Esophagus squamous epithelium (tissue), 5 donors: ENCODE measurements around the gene ZNF429. TPM values are rescaled to one million over a fixed set of nuclear protein-coding genes. Genes with fewer than 3 reads are reported as not detected.
A peak's percentile ranks its signal among the peaks of the same experiment; 100 is the strongest.

Experiments used
- DNase-seq: peaks from one replicate; lab custom pipeline; 2025; lab: John Stamatoyannopoulos, UW
- H3K27ac ChIP-seq, 4 donors: fragments of 200-600 bp; sonication (generic); one replicate each; pipeline ENCODE4 v1.5.1; 2016 to 2019; ENCODE audit warnings: mild to moderate bottlenecking in 1 of 4
- H3K27me3 ChIP-seq, 4 donors: fragments of 200-600 bp; sonication (generic); 1 replicate in 3 of 4; 2 replicates in 1 of 4; pipeline versions ENCODE4 v1.5.1 to v1.6.0; 2017 to 2021; ENCODE audit warnings: antibody characterized with exemption in 1 of 4
- H3K36me3 ChIP-seq, 3 donors: fragments of 200-600 bp; sonication (generic); one replicate each; pipeline ENCODE4 v1.5.1; 2016 to 2019
- H3K4me1 ChIP-seq, 3 donors: fragments of 200-600 bp; sonication (generic); one replicate each; pipeline ENCODE4 v1.5.1; 2017 to 2019
- H3K4me3 ChIP-seq, 4 donors: fragments of 200-600 bp; sonication (generic); 1 replicate in 3 of 4; 2 replicates in 1 of 4; pipeline ENCODE4 v1.5.1; 2016 to 2019; ENCODE audit warnings: mild to moderate bottlenecking in 2 of 4, moderate library complexity in 1 of 4
- H3K9me3 ChIP-seq, 3 donors: fragments of 200-600 bp; sonication (generic); one replicate each; pipeline ENCODE4 v1.5.1; 2016 to 2019
- POLR2A ChIP-seq, 4 donors: fragments of 450-650 bp; IDR thresholded peaks; one replicate each; pipeline ENCODE4 v1.6.1; 2017; ENCODE audit warnings: antibody characterized with exemption in 4 of 4, mild to moderate bottlenecking in 4 of 4, moderate library complexity in 3 of 4
- WGBS, 2 donors: methylation state at CpG; one replicate each; pipeline ENCODE4 v1.1.5; 2018; 5-methylcytosine and 5-hydroxymethylcytosine counted together
- intact Hi-C: fragments of 100-400 bp; cut with DNase I; formaldehyde crosslinking; loops from one replicate; pipeline ENCODE4 v1.15.0; 2022
- total RNA-seq, 4 donors: library from RNA; depleted of rRNA; stranded (reverse); fragments of >200 nt; gene quantifications; one replicate each; pipeline ENCODE4 v1.1.0, GENCODE V29; 2016
- TF ChIP-seq, protein P1 (sequence below), 6 experiments: fragments of 450-650 bp in 4 of 6; fragments of 200-600 bp in 2 of 6; sonication (generic) in 2 of 6; IDR thresholded peaks; one replicate each; pipeline ENCODE4 v1.5.1; 2016 to 2019; ENCODE audit warnings: antibody characterized with exemption in 6 of 6, mild to moderate bottlenecking in 4 of 6, moderate library complexity in 4 of 6
- donor health status: DM: yes; HTN: yes; CAD: no.

ZNF429 gene
- total RNA-seq: 10 to 100 TPM in 1 of 4 donors, 1 to 10 TPM in 3; 3.1 to 13.7 (median 5.2) TPM

DNA sequence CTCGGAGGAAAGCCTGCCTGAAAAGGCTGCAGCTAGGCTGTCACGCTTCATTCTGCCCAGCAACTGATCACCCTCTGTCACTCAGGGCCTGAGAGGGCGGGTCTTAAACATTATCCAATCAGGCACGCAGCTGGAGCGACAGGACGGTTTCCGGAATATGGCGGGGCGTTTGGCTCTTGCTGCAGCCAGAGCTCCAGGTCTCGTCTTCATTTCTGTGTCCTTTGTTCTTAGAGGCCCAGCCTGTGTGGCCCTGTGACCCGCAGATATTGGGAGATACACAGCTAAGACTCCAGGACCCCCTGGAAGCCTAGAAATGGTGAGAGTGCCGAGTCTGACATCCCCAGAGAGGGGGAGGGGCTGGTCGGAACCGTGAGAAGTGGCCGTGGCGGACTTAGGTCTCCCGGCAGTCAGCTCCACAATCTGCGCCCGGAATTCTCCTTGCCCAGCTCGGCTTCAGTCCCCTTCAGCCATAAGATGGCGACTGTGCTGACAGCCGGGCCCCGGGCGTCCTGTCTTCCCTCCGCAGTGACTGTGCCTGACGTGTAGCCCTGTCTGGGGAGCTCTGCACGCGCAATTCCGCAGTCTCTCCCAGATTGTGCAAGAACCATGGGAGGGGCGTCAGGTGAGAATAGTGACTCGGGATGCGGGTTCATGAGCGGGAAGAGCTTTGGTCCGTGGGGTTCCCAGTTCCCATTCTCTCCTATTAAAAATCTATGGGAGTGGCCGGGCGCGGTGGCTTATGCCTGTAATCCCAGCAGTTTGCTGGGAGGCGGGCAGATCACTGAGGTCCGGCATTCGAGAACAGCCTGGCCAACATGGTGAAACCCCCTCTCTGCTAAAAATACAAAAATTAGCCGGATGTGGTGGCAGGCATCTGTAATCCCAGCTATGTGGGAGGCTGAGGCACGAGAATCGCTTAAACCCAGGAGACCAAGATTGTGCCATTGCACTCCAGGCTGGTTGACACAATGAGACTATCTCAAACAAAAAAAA, at the start of gene ZNF429:
Gene ZNF429, plus strand, starts transcription at position 144 of the 993 bp plus-strand sequence. Its CDS starts 170 bp downstream, at position 314.
- WGBS, 2 donors: 2 to 5% methylated on average over 13 of the region's 43 CpGs

DNA sequence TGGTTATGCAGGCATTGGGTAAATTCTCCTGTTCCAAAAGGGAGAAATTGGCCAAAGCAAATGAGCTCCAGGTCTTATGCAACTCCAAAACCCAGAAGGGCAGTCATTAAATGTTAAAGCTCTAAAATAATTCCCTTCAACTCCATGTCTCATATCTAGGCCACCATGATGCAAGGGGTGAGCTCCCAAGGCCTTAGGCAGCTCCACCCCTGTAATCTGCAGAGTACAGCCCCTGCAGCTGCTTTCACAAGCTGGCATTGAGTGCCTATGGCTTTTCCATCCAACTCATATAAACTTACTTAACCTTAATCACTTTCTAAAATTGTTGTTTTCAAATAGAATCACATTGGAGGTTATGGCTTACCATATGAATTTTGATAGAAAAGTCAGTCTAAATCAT, 44.7 kb upstream of the ZNF429 start:
- H3K27ac ChIP-seq: no peak overlapping the region

More for the DNA sequence above, at the start of gene ZNF429:
- Histone ChIP-seq H3K4me1 (peaks cover 0 to 20% (median 4%) of the 10 kb centered on the region in 3 donors), H3K4me3 (peak within 1 kb of the TSS; percentile 65 to 93 (median 80)), H3K27me3 (no peaks in the 10 kb centered on the region), H3K27ac (peak within 1 kb of the TSS; percentile 93 to 96 (median 94)), H3K9me3 (peaks cover 0 to 21% (median 0%) of the 10 kb centered on the region in 3 donors), H3K36me3 (peaks cover 0 to 16% (median 0%) of the 10 kb centered on the region in 3 donors)
- TF ChIP-seq POLR2A (IDR thresholded peaks at IDR 0.05): peak in 3 of 4 donors; percentile 26 to 84 (median 56)
- TF ChIP-seq, protein P1, sequence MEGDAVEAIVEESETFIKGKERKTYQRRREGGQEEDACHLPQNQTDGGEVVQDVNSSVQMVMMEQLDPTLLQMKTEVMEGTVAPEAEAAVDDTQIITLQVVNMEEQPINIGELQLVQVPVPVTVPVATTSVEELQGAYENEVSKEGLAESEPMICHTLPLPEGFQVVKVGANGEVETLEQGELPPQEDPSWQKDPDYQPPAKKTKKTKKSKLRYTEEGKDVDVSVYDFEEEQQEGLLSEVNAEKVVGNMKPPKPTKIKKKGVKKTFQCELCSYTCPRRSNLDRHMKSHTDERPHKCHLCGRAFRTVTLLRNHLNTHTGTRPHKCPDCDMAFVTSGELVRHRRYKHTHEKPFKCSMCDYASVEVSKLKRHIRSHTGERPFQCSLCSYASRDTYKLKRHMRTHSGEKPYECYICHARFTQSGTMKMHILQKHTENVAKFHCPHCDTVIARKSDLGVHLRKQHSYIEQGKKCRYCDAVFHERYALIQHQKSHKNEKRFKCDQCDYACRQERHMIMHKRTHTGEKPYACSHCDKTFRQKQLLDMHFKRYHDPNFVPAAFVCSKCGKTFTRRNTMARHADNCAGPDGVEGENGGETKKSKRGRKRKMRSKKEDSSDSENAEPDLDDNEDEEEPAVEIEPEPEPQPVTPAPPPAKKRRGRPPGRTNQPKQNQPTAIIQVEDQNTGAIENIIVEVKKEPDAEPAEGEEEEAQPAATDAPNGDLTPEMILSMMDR (IDR thresholded peaks at IDR 0.05): no peak
- intact Hi-C loops: no loop called here
- DNase-seq: peak; percentile 54

DNA sequence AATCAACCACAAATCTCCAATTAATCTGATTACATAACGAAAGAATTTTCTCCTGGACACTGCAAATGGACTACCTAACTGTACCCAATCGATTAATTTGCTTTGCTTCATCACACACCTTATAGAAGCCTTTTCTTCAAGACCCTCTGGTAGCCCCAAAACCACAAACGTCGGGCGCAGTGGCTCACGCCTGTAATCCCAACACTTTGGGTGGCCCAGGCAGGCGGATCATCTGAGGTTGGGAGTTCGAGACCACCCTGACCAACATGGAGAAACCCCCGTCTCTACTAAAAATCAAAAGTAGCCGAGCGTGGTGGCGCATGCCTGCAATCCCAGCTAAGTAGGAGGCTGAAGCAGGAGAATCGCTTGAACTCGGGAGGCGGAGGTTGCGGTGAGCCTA, 42.9 kb upstream of the ZNF429 start:
- Histone ChIP-seq H3K27me3 (peaks cover 0 to 10% (median 0%) of the 10 kb centered on the region in 4 donors), H3K4me3 (no peak overlapping the region), H3K36me3 (no peaks in the 10 kb centered on the region), H3K9me3 (peaks cover 0 to 69% (median 0%) of the 10 kb centered on the region in 3 donors), H3K4me1 (no peaks in the 10 kb centered on the region), H3K27ac (no peak overlapping the region)
- intact Hi-C loops: no loop called here
- TF ChIP-seq POLR2A (IDR thresholded peaks at IDR 0.05): no peak
- TF ChIP-seq, protein P1 (IDR thresholded peaks at IDR 0.05): no peak
- DNase-seq: no peak
- WGBS, 2 donors: 91 to 96% methylated on average over 16 of the region's 16 CpGs

More for the DNA sequence above, 44.7 kb upstream of the ZNF429 start:
- Histone ChIP-seq H3K36me3 (no peaks in the 10 kb centered on the region), H3K4me1 (no peaks in the 10 kb centered on the region), H3K27me3 (peaks cover 0 to 10% (median 0%) of the 10 kb centered on the region in 4 donors), H3K9me3 (peaks cover 0 to 70% (median 0%) of the 10 kb centered on the region in 3 donors), H3K4me3 (no peak overlapping the region)
- TF ChIP-seq POLR2A (IDR thresholded peaks at IDR 0.05): no peak
- TF ChIP-seq, protein P1 (IDR thresholded peaks at IDR 0.05): no peak
- DNase-seq: no peak
- intact Hi-C loops: no loop called here

DNA sequence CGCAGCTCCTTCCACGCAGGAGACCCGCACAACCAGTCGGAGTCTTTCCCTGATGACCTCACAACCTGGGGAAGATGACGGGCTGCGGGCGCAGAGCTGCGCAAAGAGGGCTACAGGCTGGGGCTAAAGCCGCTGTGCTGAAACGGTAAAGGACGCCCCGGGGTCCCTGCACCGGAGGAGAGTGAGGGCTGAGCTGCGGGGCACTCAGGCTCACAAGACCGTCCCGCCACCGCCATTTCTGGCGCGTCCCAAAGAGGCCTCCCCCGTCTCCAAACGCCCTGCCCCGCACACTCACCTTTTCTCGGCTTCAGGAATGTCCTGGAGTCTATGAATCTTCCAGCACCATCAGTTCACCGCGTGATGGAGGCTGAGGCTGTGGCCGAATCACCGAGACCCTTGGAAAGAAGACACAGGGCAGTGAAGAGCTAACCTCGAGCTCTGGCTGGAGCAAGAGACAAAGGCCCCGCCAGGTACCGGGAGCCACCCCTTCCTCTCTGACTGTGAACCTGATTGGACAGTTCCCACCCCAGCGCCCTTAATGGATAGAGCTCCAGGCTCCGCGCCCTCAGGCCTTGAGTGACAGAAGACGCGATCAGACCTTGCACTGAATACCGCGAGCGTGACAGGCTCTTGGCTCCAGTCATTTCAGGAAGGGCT, 41.8 kb upstream of the ZNF429 start:
- H3K9me3 ChIP-seq: peaks cover 0 to 59% (median 0%) of the 10 kb centered on the region in 3 donors
- H3K27ac ChIP-seq: no peak overlapping the region
- TF ChIP-seq, protein P1 (IDR thresholded peaks at IDR 0.05): no peak
- no peak for TF ChIP-seq POLR2A (IDR thresholded peaks at IDR 0.05)
- WGBS, 2 donors: 1 to 17% methylated on average over 10 to 18 of the region's 38 CpGs
- no peaks in the 10 kb centered on the region for H3K4me1 ChIP-seq
- no peak for DNase-seq
- H3K27me3 ChIP-seq: peaks cover 0 to 10% (median 0%) of the 10 kb centered on the region in 4 donors
- no peaks in the 10 kb centered on the region for H3K36me3 ChIP-seq
- H3K4me3 ChIP-seq: peak overlapping the region in 2 of 4 donors; percentile 43 to 44
- intact Hi-C loops: no loop called here
